ENCODE data around the gene GPR45. TPM values are rescaled to one million over a fixed set of nuclear protein-coding genes. Genes with fewer than 3 reads are reported as not detected.

The GPR45 gene
- total RNA-seq, 3 donors from 2014 or later = not detected

- DNase-seq (no peak), ATAC-seq (no peak)
- Histone ChIP-seq H3K9me3 (no peaks in the 10 kb centered on the region), H3K4me3 (no peak overlapping the region), H3K4me1 (ENCODE audit: low read depth) (no peaks in the 10 kb centered on the region), H3K36me3 (ENCODE audit: low read depth) (no peaks in the 10 kb centered on the region)
- no peak for TF ChIP-seq CTCF (IDR thresholded peaks at IDR 0.05)
- intact Hi-C loops (cut with DNase I, micrococcal nuclease) = no loop called here
Observed at GRCh38 chr2:105255979-105256378, 14.4 kb downstream of the GPR45 start.

GRCh38 chr2:105256431-105257047 is 15.0 kb downstream of the GPR45 start:
- Histone ChIP-seq H3K9me3 (no peaks in the 10 kb centered on the region), H3K4me3 (no peak overlapping the region), H3K36me3 (ENCODE audit: low read depth) (no peaks in the 10 kb centered on the region), H3K4me1 (ENCODE audit: low read depth) (no peaks in the 10 kb centered on the region)
- ATAC-seq (no peak), DNase-seq (no peak)
- intact Hi-C loops (cut with DNase I, micrococcal nuclease) = no loop called here
- TF ChIP-seq CTCF (IDR thresholded peaks at IDR 0.05) = no peak

DNA sequence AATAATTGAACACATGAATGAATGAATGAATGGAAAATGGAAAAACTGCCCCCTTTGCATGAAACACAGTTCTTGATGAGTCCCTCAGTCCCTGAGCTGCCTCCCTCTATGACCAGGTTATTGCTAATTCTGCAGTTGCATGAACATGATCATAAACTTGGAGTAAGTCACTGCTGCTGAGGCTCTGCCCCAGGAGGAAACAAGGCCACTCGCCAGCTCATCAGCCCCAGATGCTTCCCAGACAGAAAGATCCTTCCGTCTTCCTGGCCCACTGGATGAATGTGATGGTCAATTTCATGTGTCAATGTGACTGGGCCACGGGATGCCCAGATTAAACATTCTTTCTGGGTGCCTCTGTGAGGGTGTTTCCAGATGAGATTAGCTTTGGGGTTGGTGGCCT is 16.4 kb downstream of the GPR45 start:
- ATAC-seq (no peak), DNase-seq (no peak)
- intact Hi-C loops (cut with DNase I, micrococcal nuclease) = no loop called here
- Histone ChIP-seq H3K4me3 (no peak overlapping the region), H3K36me3 (ENCODE audit: low read depth) (no peaks in the 10 kb centered on the region), H3K4me1 (ENCODE audit: low read depth) (no peaks in the 10 kb centered on the region), H3K9me3 (no peaks in the 10 kb centered on the region)
- TF ChIP-seq CTCF (IDR thresholded peaks at IDR 0.05) = no peak

GRCh38 chr2:105258835-105259350 is 17.4 kb downstream of the GPR45 start:
- Histone ChIP-seq H3K4me3 (no peak overlapping the region), H3K4me1 (ENCODE audit: low read depth) (no peaks in the 10 kb centered on the region), H3K36me3 (ENCODE audit: low read depth) (no peaks in the 10 kb centered on the region), H3K9me3 (no peaks in the 10 kb centered on the region)
- TF ChIP-seq CTCF (IDR thresholded peaks at IDR 0.05) = no peak
- ATAC-seq (no peak), DNase-seq (no peak)
- intact Hi-C loops (cut with DNase I, micrococcal nuclease) = no loop called here

DNA sequence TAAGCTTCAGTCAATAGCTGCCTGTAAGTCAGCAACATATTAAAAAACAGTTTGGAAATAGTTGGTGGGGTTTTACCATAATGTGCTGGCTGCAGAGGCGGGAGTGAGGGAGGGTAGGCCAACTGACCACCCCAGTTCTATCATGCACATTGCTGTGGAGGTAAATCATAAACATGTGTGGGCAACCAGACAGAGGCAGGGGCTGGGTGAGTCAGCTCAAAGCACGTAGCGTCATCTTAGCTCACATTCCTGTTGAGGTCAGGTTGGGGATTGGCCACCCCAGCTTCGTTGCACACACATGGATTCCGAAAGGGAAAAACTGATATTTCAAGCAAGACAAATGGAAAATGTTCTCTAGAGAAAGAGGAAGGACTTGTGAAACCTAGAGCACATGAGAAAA is 19.5 kb downstream of the GPR45 start:
- no peaks in the 10 kb centered on the region for H3K9me3 ChIP-seq
- TF ChIP-seq CTCF (IDR thresholded peaks at IDR 0.05) = no peak
- ATAC-seq (no peak), DNase-seq (no peak)
- no peaks in the 10 kb centered on the region for H3K4me1 ChIP-seq (ENCODE audit: low read depth)
- no peaks in the 10 kb centered on the region for H3K36me3 ChIP-seq (ENCODE audit: low read depth)
- H3K4me3 ChIP-seq = no peak overlapping the region
- intact Hi-C loops (cut with DNase I, micrococcal nuclease) = no loop called here
